ENCODE measurements around the gene PODXL2. TPM values are rescaled to one million over a fixed set of nuclear protein-coding genes. Genes with fewer than 3 reads are reported as not detected.

The PODXL2 gene
- total RNA-seq, 4 donors from 2014 or later, result 1.5 to 3.2 (median 2.0) TPM

GRCh38 chr3:127708837-127709236 lies 79.9 kb downstream of the PODXL2 start:
- H3K27ac ChIP-seq, result peak overlapping the region; percentile 63 to 96 (median 80)
- no peak overlapping the region for H3K4me3 ChIP-seq
- H3K27me3 ChIP-seq, result no peaks in the 10 kb centered on the region
- intact Hi-C loops (cut with DNase I; ENCODE audit: low total_unique reads) (no loop called here), in situ Hi-C loops (cut with MboI; ENCODE audit: low sequenced_read_pairs in 4 of 4) (no loop called here)
- ATAC-seq, result no peak
- H3K4me1 ChIP-seq, result peaks cover 32 to 55% of the 10 kb centered on the region in 2 donors
- no peak for TF ChIP-seq POLR2A (IDR thresholded peaks at IDR 0.05)
- TF ChIP-seq, protein P1, sequence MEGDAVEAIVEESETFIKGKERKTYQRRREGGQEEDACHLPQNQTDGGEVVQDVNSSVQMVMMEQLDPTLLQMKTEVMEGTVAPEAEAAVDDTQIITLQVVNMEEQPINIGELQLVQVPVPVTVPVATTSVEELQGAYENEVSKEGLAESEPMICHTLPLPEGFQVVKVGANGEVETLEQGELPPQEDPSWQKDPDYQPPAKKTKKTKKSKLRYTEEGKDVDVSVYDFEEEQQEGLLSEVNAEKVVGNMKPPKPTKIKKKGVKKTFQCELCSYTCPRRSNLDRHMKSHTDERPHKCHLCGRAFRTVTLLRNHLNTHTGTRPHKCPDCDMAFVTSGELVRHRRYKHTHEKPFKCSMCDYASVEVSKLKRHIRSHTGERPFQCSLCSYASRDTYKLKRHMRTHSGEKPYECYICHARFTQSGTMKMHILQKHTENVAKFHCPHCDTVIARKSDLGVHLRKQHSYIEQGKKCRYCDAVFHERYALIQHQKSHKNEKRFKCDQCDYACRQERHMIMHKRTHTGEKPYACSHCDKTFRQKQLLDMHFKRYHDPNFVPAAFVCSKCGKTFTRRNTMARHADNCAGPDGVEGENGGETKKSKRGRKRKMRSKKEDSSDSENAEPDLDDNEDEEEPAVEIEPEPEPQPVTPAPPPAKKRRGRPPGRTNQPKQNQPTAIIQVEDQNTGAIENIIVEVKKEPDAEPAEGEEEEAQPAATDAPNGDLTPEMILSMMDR (IDR thresholded peaks at IDR 0.05 in 4 of 5, conservative IDR thresholded peaks at IDR 0.05 in 1 of 5), result no peak
- H3K36me3 ChIP-seq, result no peaks in the 10 kb centered on the region
- H3K9me3 ChIP-seq, result no peaks in the 10 kb centered on the region
- no peak for DNase-seq

DNA sequence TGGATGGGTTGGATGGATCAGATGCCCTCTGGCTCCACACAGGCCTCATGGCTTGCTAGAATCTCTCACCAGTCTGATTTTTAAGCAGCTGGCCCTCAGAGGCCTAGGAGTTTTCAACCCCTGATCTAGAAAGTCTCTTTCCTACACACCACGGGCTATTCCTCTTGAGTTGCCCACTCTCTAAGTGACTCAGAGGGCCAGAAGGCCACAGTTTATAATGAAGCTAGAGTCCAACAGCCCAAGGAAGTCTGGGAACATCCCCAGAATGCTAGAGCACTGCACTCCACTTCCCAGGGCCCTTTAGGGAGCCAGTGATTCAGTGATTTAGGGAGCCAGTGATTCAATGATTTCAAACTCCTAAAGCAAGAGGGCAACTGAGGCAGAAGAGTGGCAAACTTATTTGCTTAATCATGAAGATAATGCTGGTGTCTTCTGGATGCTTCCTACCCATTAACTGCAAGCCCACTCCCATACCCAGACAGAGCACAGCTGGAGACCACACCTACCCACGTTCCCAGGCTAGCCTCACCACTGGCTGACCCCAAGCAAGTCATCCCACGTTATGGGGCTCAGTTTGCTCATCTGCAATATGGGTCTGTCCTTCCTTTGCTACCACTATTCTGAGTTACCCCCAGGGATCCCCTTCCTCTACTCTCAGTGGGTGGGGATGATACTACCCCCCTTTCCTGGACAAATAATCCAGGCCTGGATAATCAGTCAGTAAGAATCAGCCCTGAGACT lies 80.5 kb downstream of the PODXL2 start:
- no peak overlapping the region for H3K4me3 ChIP-seq
- H3K4me1 ChIP-seq, result peaks cover 32 to 61% of the 10 kb centered on the region in 2 donors
- in situ Hi-C loops (cut with MboI; ENCODE audit: low sequenced_read_pairs in 4 of 4) (no loop called here), intact Hi-C loops (cut with DNase I; ENCODE audit: low total_unique reads) (no loop called here)
- no peaks in the 10 kb centered on the region for H3K36me3 ChIP-seq
- H3K9me3 ChIP-seq, result no peaks in the 10 kb centered on the region
- DNase-seq (no peak), ATAC-seq (no peak)
- TF ChIP-seq, protein P1 (IDR thresholded peaks at IDR 0.05 in 4 of 5, conservative IDR thresholded peaks at IDR 0.05 in 1 of 5), result no peak
- TF ChIP-seq POLR2A (IDR thresholded peaks at IDR 0.05), result no peak
- peak overlapping the region; percentile 63 to 96 (median 80) for H3K27ac ChIP-seq
- H3K27me3 ChIP-seq, result no peaks in the 10 kb centered on the region

GRCh38 chr3:127710155-127710941 lies 81.4 kb downstream of the PODXL2 start:
- in situ Hi-C loops (cut with MboI; ENCODE audit: low sequenced_read_pairs in 4 of 4) (no loop called here), intact Hi-C loops (cut with DNase I; ENCODE audit: low total_unique reads) (no loop called here)
- no peaks in the 10 kb centered on the region for H3K9me3 ChIP-seq
- peak in 1 of 2 donors; percentile 35 for ATAC-seq
- peaks cover 32 to 70% of the 10 kb centered on the region in 2 donors for H3K4me1 ChIP-seq
- no peaks in the 10 kb centered on the region for H3K27me3 ChIP-seq
- no peak overlapping the region for H3K4me3 ChIP-seq
- peak in 1 of 2 donors; percentile 11 for DNase-seq
- no peak for TF ChIP-seq POLR2A (IDR thresholded peaks at IDR 0.05)
- TF ChIP-seq, protein P1 (IDR thresholded peaks at IDR 0.05 in 4 of 5, conservative IDR thresholded peaks at IDR 0.05 in 1 of 5), result no peak
- peak overlapping the region; percentile 37 to 96 (median 80) for H3K27ac ChIP-seq
- no peaks in the 10 kb centered on the region for H3K36me3 ChIP-seq

- TF ChIP-seq, protein P1 (IDR thresholded peaks at IDR 0.05 in 4 of 5, conservative IDR thresholded peaks at IDR 0.05 in 1 of 5), result no peak
- TF ChIP-seq POLR2A (IDR thresholded peaks at IDR 0.05), result no peak
- H3K27ac ChIP-seq, result peak overlapping the region; percentile 37 to 96 (median 80)
- H3K27me3 ChIP-seq, result no peaks in the 10 kb centered on the region
- H3K4me3 ChIP-seq, result no peak overlapping the region
- H3K4me1 ChIP-seq, result peaks cover 37 to 78% of the 10 kb centered on the region in 2 donors
- DNase-seq (peak in 1 of 2 donors; percentile 5), ATAC-seq (no peak)
- no peaks in the 10 kb centered on the region for H3K36me3 ChIP-seq
- no peaks in the 10 kb centered on the region for H3K9me3 ChIP-seq
- intact Hi-C loops (cut with DNase I; ENCODE audit: low total_unique reads) (no loop called here), in situ Hi-C loops (cut with MboI; ENCODE audit: low sequenced_read_pairs in 4 of 4) (no loop called here)
Measured at GRCh38 chr3:127711021-127711695, 82.2 kb downstream of the PODXL2 start.

Data from gastrocnemius medialis (tissue), 4 donors.